ENCODE data around the gene MVK.

MVK gene

DNA sequence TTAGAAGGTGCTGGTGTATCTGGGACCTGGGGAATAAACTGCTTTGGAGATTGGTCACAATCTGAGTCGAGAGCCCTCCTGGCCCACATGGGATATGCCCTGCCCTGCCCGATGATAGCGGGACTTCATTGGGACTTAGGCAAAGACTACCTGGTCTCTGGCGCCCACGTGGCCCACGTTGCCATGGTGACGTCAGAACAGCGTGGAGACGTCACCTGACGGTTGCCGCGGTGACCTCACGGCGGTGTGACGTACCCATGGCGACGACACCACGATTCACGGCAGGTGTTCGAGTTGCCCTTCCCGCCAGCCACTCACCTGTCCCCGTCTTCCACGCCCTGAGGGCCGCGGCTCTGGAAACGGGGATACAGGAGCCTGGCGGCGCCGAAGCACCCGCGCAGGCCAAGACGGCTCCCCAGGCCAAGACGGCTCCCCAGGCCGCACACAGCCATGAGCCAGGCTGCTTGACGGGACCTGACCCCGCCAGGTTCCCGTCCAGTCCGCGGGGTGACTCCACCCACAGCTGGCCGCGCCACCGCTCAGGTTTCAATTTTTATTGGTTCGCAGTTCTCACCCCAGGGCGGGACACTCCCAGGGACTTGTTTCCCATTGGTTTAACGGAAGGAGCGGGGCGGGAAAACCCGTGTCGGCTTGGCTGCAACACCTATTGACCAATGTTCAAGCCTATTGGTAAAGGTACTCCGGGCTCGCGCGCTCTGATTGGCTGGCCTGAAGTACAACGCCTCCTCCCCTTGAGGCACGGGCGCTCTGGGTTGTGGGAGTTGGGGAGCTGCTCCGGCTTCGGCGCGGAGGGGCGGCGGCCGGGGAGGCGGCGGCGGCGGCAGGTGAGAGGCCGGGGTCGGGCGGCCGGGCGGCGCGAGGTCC is at the start of gene MVK, which contains the start of gene MMAB:
MVK (plus strand) TSS at position 766 of the 885 bp plus-strand sequence. CDS start 1,029 bp downstream, outside the sequence.
MMAB (minus strand) TSS at position 476 of the 885 bp plus-strand sequence; CDS start at position 452, 24 bp downstream.
- DNase-seq: peak; percentile 55

DNA sequence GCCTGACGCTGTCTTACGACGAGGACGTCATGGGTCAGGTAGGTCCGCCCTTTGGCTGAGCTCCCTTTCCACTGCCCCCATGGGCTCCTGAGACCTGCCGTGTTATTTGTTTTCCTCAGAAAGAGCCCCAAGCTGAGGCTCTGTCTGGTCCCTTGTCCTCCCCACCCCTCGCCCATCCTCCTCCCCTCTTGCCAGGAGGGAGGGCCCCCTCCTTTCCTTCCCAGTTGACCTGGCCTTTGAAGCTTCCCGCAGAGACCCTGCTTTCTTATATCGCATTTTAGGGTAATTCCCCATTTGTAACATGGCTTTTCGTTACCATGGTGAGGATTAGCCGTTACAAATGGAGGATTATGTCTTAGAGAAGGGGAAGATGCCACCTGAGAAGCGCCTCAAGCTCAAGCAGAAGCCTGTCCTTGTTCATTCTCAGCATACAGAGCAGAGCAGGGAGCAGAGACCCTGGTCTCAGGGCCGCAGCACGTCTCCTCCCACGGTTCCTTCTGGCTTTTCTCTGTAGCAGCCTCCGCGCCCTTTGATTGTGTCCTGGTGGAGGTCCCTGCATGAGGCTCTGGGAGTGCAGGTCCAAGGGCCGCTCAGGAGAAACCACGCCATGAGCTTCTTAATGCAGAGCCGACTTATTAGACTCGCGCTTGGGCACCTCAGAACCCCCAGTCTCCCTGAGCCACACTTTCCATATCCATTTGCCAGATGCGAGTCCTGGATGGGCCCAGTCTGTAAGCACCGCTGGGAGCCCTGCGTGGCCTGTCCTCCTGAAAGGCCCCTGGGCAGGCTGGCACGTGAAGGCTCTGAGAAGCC is 48.9 kb upstream of the MVK start:
- no peak for DNase-seq

DNA sequence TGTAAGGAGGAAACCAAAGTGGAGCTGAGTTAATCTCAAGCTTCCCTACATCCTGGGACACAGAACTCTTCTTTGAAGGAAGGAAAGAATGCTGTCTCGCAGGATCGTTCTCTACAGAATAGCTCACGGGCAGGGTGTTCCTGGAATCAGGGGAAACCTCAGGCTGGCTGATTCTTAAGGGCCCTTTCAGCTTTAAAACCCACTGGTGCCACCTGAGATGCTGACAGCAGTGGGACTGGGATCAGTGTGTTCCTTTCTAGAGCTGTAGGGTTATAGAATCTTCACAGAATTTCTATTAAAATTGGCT is 48.4 kb upstream of the MVK start:
- DNase-seq: no peak

DNA sequence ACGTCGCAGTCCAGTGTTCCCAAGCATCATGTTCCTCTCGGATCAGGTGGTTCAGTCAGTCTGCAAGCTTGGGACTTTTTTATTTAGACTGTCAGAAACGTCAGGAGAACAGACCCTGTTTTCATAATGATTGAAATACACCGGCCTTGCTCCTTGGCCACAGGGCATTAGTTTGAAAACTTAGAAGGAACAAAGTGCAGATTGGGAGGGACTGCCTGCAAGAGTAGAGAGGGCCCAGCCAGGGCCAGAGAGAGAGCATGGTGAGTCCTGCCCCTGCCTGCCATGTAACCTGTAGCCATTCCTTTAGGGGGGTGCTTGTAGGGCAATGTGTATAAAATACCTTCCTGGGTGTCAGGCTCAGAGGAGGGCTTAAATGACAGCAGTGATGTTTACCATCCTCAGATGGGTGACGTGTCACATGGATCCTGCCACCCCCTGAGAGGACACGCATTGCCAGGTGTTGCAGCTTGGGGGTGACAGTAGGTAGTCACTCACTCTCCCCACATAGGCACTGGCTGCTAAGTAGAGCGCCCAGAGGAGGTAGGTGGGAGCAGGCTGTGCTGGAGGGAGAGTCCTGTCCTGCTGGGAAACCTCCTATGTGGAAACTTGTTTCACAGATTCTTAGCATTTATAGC is 46.0 kb upstream of the MVK start:
- no peak for DNase-seq

DNA sequence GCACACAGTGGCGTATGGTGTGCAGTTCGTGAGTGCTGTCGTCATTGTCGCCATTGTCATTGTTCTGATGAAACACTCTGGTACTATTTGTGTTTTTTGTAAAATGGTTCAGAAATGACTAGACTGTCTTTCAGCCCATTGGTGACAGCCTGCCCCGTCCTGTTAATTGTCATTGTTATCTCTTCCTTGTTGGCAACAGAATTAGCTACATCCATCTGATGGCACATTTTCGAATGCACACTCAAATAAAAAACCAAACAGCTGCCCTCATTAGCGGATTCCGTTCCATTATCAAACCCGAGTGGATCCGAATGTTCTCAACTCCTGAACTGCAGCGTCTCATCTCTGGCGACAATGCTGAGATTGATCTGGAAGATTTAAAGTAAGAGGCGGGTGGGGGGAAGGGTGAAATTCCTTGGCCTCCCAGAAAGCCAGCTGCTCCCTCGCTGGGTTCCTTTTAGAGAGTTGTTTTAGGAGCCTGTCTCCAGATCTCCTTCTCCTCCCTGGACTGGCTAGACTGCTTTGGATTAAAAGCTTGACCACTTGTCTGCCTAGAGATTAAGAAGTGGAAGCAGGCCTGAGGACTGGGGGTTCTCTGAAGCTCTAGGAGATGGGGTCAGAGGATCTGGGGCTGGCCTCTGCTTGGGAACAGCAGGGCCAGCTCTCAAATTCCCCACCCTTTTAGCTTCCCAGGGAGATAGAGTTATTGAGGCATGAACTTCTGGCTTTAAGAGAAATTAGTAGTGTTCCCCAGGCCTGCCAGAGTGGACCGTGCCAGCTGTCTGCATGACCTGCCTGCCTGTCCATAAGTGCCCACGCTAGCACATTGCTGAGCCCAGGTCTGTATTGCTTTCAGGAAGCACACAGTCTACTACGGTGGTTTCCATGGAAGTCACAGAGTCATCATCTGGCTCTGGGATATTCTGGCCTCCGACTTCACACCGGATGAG is 43.6 kb upstream of the MVK start:
- DNase-seq: no peak

DNA sequence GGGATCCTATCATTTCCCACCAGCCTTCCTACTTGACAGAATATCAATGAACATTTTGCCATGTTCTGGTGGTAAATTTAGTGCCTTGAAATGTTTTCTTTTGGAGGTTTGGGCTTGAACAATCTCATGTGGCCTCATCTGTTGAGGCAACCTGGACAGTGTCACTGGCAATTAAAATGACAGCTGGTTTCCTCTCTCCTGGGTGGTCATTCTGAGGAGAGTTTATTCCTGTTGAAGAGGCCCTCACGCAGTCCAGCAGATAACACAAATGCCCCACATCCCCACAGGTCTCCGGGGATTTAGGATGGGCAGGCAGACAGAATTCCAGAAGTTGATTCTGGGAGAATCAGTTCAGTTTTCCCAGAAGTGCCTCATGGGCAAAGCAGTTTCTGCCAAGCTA is 42.2 kb upstream of the MVK start:
- DNase-seq: no peak

DNA sequence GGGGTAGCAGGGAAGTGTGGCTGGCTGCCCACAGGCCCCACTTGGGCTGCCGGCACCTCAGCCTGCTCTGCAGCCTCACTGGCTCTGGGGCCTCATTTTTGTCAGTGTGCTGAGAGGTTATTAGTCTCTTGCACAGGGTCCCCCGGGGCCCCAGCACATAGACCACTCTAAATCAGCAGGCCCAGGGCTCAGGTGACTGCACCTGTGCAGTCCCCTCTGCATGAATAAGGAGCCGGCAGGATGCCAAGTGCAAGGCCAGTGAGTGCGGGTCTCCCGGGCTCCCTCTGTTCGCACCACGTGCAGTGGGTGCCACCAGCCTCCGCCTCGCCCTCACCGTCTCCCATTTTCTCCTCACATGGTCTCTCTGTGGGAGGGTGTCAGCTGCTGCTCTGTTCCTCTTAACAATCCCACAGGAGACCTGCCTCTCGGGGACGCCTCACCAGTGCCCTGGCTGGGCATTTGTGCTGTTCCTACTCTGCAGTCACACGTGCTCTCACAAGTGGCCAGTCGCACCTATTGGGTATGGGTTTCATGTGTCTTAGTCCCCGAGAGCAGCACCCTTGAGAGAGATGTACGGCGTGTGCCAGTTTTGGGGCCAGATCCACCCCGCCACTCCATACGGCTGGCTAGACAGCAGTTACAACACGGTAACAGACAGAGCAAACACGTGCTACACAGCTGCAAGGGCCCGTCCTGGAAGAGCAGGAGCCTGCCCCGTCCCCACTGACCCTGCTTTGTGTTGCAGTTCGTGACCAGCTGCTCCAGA is 40.7 kb upstream of the MVK start:
- no peak for DNase-seq

DNA sequence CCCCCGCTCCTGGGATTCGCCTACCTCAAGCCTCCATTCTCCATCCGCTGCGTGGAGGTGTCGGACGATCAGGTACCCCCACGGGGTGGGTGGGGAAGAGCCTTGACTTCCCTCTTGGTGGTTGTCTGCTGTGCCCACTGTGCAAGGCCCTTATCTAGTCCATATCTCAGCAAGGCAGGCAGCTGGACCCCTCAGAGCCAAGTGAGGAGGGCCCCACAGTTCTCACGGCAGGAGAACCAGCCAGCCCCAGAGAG is 40.2 kb upstream of the MVK start:
- no peak for DNase-seq

DNA sequence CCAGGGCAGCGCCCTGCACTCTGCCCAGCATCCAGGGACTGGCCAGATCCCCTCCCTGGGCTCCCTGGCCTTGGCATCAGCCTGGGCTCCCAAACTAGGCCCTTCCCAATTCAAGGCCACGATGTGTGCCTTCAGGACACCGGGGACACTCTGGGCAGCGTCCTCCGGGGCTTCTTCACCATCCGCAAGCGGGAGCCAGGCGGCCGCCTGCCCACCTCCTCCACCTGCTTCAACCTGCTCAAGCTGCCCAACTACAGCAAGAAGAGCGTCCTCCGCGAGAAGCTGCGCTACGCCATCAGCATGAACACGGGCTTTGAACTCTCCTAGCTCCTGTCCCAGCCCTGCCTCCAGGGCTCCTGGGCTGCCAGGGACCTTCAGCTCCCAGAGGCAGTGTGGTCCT is 39.1 kb upstream of the MVK start:
- no peak for DNase-seq

DNA sequence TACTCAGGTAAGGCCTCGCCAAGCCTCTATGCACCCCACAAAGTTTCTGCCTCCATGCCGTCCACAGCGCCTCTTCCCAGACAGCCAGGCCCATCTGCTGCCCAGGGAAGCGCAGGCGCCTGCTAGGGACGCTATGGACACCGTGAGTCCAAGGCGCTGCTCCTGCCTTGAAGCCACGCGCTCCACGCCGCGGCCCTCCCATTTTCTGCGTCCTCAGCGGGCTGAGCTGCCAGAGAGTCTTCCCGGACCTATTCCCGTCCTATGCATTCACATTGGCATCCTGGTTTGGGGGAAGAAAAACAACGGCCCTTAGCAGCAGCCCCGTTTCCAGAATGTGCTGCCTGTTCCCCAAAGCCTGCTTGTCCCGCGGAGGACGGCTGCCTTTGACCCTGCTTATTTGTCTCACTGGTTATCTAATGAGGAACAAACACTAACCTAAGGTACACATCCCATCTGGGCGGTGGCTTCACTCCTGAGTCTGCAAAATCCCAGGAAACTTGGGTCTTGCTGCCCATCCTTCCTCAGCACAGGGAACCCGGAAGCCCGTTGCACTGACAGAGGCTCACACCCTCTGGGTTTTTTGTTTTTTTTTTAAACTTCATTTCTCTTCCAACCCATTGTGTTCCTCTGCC is 38.2 kb upstream of the MVK start:
- DNase-seq: no peak

DNA sequence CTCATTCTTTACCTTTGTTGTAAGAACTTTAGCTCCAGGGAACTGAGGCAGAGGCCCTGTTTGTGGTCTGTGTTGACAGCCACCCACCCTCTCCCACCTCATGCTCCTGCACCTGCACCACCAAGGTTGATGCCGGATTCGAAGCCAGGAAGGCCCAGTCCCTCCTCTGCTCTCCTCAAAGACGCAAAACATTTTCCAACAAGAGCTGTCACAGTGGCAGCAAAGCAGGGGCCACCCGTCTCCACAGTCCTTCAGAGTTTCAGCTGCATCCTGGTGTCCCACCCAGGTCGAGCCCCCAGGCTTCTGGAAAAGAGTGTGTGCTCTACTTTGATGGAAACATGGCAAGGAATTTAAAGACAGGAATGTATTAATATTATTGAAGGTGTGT is 37.7 kb upstream of the MVK start:
- no peak for DNase-seq

DNA sequence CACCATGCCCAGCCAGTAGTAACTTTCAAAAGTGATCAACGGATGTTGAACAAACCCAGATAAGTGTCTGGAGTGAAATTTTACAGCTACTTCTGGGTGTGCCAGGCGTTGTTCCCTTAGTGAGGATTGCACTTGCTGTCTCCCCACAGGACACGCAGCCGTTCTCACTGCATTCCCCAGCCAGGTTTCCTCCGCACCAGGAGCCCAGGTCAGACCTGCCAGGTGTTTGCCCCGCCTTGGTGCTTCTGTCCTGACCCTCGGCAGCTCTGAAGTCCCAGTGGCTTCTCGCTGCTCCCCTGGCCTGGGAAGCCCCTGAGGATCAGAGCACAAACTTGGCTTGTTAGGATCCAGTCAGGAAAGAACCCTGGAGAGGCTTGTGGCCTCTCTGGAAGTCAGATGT is 36.5 kb upstream of the MVK start:
- DNase-seq: no peak

DNA sequence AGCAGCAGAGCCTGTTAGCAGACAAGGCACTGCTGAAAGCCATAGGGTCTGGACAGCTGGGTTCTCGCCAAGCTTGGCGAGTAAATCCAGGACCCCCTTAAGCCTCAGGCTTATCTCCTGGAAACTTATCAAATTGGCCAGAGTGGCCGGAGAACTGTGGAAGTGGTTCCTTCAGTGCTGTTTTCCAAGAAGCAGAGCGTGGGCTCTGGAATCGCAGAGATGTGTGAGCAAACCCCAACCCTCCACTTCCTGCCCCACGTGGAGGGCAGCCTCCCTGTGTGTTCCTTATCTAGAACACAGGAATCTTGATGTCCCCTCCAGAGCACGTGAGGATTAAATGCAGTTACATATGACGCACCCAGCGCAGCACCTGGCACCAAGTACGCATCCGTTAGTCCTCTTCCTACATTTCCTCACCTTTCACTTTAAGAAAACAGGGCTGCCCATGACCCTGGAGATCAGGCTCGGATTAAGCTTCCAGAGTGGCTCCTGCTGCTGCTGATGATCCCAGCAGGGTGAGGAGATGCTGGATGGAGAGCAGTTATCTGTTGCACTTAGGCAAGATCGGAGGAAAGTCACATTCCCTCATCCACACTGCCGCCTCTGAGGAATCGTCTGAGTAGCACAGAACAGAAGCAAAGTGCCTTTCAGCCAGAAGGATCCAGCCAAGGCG is 35.3 kb upstream of the MVK start:
- DNase-seq: no peak

DNA sequence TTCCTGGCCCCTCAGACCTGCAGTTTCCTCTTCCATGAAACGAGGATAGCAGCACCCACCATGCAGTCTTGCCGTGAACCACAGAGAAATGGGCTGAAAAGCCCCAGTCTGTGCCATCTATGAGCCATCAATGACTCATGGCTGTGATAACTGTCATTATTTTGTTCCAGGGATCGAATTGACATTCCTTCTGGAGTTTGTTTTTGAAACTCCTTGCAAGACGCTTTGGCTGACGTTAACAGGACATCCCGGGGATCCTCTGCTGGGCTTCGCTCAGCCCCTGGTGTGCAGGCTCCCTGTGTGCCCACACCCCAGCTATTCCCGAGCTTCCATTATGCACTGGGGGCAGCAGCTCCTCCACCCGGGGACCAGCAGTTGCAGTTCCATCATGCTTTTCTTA is 34.1 kb upstream of the MVK start:
- DNase-seq: no peak

DNA sequence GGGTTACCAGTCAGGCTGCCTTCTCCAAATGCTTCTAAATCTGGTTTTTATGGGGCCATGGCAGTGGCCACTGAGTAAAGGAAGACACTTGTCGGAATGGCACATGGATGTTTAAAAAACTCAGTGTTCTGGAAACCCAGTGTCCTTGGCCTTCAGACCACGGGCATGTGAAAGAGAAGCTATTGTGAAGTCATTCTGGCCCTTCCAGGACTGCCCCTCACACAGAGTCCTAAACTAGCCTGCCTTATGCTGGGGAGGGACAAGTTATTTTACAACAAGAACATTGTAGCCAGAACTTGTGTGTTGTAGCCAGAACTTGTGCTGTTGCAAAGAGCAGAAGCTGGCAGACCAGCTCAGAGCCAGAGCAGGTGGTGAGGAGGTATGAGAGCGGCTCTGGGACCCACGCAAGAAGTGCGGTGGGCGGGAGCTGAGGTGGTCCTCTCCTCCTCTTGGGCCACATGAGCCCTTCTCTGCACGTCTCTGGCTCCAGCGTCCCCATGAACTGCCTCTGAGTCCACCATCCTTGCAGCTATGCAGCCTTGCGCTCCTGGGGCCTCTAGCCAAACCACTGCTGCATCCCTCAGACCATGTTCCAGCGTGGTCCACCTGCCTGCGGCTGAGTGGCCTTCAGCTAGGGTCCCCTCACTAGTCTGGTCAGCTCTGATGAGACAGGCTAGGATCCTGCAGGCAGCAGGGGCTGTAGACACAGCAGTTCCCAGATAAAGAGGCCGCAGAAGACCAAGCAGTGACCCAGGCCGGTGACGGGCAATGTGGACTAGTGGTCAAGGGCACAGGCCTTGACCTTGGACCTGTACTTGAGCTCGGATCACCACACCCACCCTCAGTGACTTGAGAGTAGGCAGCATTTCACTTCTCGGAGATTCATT is 32.8 kb upstream of the MVK start:
- no peak for DNase-seq

DNA sequence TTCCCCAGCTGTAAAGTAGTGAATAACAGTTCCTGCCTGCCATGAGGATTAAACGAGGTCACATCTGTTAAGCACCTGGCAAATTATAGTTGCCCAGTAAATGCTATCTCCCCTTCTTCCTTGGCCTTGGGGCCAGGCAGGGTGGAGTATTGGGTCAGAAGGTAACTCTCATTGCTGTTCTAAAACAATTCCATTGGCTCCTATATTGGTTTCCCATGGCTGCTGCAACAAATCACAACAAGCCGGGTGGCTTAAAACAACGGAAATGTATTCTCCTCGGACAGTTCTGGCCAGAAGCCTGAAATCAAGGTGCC is 32.2 kb upstream of the MVK start:
- no peak for DNase-seq

DNA sequence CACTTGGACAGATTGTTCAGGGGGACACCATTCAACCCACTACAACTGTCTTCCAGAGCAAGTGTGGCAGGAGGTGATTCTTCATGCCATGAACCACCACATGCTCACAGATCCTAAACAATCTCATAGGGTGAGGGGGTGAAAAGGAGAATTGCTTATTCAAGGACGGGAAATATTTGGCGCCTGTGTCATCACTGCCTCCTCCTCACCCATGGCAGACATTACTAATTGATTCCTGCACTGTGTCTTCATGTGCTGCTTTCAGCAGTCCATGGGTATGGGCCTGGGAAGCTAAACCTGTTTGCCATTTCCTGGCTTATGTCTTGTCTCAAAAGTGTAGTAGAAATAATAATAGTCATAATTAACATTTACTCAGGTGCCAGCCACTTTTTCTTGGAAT is 31.6 kb upstream of the MVK start:
- DNase-seq: no peak

DNA sequence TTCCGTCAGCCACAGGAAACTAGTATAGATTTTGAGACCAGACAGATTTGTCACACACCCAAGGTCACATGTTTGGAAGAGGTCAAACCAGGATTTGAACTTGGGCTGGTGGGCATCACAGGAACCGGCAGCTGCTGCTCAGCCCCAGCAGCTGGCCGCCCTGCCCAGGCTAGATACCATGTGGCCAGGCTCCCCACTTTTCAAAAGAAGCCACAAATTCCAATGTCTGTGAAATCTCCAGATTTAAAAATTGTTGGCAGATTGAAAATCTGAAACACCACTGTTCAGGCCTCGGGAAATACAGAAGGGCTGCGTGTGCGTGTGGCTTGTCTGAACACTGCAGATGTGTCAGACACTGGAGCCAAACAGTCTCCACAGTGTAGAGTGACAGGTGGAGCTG is 30.7 kb upstream of the MVK start:
- DNase-seq: no peak

DNA sequence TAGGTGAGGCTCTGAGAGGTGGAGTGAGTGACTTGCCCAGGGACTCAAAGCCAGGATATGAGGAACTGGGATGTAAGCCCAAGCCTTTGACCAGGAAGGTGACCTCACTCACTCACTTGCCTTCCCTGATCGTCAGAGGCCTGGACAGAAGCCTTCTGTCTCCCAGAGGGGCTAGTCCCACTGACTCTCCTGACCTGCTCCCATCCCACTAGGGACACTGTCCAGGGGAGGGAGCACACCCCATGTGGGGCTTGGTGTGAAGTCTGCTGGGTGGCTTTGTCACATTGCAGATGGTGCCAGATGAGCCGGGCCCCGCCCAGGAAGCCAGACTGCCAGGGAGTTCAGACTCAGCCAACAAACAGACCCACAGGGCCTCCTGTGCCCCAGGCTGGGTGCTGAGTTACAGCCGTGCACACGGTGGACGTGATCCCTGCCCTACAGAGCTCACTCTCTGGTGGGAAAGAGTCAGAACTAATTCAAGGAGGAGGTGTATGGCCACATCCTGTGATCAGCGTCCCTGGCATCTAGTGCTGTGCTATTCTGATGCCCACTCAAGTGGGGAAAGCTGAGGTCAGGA is 28.6 kb upstream of the MVK start:
- DNase-seq: no peak

DNA sequence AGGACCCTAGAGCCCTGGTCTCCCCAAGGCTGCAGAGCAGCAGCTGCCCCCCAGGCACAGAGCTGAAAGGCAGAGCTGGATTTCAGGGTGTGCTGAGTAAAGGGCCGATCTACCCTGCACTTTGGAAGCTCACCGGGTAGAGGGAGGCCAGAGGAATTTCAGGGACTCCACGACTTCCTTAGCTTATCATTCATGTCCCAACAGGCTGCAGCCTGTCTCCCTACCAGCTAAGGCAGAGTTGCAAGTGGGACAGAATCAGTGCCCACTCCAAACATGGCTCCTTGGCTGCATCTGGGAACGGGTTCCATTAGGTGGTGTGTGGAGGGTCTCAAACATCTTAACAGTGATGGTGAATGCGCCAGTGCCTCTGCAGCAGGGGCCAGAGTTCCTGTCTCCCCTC is 27.8 kb upstream of the MVK start:
- no peak for DNase-seq
